Measurements from ENCODE around the gene SEZ6.

Gene SEZ6

DNA sequence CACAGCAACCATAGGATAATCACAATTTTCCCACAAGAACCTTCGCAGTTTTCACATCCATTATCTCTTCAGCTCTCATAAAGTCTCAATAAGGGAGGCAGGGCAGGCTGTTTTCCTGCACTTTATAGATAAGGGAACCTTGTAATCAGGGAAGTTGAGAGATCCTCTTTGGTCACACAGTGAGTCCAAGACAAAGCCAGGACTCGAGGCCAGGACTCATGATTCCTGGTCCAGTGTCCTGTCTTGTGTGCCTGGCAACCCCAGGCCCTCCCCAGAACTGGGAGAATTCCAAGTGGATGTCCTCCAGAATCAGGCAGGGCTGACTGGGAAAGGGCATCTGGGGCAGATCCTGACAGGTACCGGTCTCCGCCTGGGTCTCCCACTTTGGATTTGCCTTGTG is 31.4 kb downstream of the SEZ6 start:
- no peak for DNase-seq (ENCODE audit: low read depth)

DNA sequence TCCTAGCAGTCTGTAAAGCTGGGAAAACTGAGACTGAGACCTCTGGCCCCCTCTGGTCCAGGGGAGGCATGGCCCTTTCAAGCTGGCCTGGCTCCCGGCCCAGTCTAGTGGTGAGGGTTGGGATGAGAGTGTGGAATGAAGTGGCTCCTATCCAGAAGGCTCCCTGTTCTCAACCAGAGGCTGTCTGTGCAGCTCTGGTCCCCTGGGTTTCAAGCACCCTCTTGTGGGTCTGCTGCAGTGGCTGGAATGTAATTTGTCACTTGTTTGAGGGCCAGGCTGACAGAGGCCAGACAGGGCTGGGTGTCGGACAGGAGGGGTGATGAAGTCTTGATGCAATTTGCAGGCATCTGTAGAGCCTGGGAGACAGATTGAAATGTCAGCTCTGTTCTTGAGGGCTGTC is 32.4 kb downstream of the SEZ6 start:
- DNase-seq (ENCODE audit: low read depth) = no peak

DNA sequence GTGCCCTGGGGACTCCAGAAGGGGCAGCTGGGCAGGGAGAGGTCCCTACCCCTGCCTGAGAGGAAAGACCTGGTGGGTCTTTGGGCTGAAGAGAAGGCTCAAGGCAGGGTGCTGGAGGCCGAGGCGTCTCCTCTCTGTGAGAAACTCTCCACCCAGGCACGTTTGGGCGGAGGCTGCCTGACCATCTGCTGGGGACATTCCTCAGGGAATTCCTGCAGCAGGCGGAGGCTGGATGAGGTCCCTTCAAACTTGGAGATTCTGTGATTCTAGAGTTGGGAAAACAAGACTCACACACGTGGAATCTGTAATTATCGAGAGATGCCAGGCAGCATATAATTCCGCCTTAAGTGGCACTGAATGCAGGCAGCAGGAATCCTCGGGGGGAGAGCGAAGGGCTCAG is 33.4 kb downstream of the SEZ6 start:
- DNase-seq (ENCODE audit: low read depth) = no peak

DNA sequence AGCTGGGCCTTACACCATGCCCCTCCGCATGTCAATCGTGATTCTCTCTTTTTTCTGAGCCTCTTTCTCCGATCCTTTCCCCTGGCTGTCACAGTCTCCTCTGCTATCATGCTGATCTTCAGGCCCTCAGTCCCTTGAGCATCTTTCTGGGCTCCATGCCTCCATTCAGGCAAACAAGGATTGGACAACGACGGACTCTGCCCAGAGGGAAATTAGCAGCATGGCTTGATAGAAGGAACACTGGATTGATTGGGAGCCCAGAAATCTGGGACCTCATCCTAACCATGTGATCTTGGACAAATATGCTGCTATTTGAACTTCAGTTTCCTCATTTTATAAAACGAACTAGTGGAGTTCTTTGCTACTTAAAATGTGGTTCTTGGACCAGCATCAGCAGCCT is 35.0 kb downstream of the SEZ6 start:
- DNase-seq (ENCODE audit: low read depth) = no peak

DNA sequence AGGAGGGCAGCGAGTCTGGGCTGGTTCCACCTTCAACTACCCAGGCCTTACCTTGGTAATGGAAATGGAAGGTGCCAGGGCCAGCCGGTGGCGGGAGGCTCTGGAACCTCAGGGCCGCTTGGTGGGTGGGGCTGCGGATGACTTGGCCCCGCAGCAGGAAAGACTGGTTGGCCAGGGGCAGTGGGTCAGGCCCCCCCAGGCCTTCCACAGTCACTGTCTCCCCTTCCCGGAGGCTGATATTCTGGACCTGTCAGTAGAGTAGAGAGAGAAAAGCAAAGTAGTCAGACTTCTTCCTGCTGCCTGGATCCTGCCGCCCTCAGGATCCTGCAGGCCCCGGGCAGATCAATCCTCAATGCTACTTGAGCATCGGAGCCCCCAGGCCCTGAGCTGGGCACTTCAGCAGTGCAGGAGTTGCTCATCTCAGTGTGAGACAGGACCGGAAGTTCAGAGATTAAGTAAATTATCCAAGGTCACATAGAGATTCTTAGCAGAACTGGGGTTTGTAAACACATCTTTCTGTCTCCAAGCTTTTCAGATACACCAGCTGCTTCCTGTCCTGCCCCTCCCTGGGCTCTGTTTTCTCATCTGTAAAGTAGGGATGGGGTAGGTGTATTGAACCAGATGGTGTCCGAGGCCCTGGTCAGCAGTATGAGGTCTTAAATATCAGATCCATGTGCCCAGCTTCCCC is 36.0 kb downstream of the SEZ6 start:
- DNase-seq (ENCODE audit: low read depth) = no peak

DNA sequence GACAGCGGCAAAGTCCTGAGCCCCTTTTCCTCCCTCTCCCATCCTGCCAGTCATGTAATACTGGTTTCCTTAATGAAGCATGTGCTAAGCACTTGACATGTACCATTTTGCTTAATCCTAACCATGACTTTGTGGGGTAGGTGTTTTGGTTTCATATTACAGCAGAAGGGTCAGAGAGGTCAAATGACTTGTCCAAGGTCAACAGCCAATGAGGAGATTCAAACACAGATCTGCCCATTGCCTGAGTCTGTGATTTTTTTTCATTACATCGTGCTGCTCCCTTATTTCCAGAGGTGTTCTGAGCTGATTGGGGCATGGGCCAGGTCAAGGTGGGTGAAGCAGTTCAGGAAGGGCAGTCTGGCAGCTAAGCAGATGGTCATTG is 36.9 kb downstream of the SEZ6 start:
- DNase-seq (ENCODE audit: low read depth) = no peak

DNA sequence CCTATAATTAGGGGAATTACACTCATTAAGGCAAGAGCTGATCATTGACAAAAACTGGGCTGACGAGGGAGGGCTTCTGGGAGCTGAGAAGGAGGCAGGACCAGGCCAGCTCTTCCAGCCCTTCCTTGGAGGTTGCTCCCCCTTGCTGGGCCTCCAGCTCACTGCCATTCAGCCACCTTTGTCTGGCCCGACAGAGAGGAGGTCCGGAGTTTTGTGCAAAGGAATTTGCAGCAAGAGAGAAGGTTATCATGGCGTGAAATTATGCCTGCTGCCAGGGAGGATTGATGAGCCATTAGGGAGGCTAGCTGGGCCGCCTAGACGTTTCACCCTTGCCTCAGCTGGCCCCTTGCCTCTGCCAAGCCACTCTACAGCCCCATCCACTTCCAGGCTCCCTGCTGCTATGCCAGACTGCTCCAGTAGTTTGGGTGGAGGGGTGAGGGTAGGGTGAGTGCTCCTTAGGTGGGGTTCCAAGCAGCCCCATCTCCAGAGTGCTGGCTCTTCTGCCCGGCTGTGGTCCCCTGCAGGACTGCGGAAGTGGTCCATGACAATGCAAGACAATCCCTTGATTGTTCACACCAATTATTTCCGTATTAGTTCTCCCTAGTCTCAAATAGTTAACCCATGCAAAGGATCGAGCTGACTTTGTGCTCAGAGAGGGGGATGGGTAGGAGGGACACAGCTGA is 37.5 kb downstream of the SEZ6 start:
- DNase-seq (ENCODE audit: low read depth) = no peak

DNA sequence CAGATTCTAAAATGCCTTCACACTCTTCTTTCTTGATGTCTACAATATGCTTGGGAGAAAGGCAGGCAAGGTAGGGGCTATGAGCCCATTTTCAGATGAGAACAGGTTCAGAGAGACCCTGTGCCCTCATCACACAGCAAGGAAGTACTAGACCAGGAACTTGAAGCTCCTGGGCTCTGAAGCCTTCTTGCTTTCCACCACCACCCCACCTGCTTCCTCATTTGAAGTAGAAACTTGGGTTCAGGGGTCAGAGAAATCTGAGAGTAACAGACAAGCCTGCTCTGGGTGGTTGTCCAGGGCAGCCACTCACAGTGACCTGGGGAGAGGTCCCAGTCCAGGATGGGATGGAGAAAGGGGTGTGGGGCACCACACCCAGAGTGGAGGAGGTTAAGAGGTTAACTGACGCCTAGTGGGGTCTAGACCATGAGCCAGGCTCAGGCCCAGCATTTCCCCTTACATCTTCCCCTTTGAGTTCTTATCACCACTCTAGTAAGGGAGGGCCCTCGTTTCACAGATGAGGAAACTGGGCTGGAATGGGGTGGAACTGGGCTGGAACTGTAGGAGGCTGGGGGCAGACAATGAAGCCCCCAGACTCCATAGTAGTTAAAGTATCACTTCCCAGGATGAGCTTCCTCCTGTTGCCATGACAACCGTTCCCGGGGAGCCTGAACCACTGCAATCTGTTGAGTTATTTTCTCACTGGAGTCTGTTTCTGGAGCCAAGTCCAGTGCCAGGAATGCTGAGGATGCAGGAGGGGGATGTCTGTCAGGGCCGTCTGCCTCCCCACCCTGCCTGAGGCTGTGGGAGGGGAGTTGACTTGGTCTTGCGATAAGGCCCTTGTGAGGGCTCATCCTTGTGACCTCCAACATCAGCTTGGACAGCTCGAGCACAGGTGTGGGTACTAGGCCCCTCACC is 38.4 kb downstream of the SEZ6 start:
- no peak for DNase-seq (ENCODE audit: low read depth)

DNA sequence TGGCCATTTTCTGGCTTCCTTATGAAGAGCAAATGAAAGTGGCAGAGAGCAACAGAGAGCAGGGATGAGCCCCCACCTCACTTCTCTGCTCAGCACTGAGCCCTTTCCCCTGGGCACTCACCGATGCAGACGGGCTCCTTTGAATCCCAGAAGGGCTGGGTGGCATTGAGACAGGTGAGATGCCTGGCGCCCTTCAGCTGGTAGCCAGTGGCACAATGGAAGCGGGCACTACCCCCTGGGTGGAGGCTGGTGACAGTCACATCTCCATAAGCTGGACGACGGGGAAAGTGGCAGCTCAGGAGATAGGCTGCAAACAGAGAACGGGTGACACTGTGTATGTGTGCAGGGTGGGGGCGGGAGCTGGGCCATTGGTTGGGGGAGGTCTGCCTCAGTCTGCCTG is 42.0 kb downstream of the SEZ6 start:
- DNase-seq (ENCODE audit: low read depth) = no peak

DNA sequence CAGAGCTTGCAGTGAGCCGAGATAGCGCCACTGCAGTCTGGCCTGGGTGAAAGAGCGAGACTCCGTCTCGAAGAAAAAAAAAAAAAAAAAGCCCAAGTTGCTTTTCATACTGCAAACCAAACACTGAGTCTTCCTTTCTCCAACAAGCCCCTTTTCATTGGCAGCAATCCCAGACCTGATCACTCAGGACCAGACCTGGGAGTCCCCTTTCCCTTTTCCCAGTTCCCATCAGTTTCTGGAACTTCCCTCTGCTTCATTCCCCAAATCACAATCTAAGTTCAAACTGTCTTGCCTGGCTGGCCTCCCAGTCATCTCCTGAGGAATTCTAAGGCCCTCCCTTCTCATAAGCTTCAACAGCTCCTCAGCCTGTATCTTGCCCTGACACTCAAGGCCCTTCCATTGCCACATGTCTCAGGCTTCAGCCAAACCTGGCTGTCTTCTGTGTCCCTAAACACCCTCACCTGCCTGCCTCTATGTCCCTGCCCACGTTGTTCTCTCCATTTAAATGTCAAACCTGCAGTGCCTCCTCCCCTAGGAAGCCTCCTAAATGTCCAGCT is 42.7 kb downstream of the SEZ6 start:
- no peak for DNase-seq (ENCODE audit: low read depth)

DNA sequence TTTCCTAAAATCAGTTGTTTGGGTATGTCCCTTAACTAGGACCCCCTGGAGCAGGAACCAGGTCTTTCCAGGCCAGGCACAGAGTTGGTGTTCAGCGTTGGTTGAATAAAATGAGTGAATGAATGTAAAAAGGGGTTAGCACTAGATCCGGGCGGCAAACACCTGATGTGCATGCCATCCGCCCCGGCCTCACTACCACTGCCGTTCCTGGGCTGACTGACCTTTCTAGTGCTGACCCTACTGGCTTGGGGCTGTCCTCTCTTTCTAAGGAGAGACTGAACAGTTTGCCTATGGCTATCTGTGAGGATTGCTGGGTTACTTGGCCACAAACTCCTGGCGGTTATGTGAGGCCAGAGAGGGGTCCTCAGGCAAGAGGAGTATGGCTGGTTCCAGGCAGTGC is 44.4 kb downstream of the SEZ6 start:
- DNase-seq (ENCODE audit: low read depth) = no peak

DNA sequence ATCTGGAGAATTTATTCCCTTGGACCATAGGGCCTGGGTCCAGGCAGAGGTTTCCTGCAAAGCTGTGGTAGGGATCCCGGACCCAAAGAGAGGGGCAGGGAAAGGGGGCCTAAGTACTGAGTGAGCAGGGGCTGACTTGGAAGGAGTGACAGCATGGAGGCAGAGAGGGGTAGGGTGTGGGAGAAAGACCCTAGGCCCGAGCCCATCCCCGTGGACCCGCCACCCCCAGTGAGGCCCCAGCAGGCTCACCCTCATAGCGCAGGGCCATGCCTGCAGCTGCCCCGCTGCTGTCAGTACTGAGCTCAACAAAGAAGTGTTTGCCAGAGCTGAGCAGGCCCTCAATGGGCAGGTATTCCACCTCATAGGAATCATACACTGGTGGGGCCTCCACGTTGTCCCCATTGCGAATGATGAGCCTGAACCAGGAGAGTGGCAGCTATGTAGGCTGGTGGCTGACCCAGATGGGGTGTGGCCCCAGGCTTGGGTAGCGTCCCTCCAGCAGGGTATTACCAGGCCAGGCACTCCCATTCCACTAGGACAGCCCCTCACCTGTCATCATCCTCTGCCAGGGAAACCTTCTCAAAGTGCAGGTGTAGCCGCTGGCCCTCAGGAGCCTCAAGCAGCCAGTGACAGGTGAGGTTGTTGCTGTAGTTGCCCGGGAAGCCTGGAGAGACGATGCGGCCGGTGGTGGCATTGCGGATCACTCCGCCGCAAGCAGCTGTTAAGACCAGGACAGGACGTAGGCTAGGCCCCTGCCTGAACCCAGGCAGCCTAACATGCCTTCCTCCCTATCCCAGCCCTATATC is 45.4 kb downstream of the SEZ6 start:
- no peak for DNase-seq (ENCODE audit: low read depth)

DNA sequence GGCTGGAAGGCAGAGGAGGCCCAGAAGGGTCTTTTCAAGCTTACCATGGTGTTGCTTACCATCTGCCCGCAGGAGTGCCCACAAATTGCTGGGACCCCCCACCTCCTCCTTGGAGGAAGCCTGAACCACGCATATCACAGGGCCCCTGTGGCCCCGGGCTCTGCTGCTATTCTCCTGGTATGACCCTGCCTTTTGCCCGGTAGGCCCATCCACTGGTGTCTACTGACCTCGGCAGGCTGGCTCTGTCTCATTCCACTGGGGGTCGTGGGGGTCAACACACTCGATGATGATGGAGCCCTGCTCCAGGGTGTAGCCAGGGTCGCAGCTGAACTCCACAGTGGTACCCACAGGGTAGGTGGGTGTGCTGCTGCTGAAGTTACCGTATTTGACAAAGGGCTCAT is 46.4 kb downstream of the SEZ6 start:
- DNase-seq (ENCODE audit: low read depth) = no peak

DNA sequence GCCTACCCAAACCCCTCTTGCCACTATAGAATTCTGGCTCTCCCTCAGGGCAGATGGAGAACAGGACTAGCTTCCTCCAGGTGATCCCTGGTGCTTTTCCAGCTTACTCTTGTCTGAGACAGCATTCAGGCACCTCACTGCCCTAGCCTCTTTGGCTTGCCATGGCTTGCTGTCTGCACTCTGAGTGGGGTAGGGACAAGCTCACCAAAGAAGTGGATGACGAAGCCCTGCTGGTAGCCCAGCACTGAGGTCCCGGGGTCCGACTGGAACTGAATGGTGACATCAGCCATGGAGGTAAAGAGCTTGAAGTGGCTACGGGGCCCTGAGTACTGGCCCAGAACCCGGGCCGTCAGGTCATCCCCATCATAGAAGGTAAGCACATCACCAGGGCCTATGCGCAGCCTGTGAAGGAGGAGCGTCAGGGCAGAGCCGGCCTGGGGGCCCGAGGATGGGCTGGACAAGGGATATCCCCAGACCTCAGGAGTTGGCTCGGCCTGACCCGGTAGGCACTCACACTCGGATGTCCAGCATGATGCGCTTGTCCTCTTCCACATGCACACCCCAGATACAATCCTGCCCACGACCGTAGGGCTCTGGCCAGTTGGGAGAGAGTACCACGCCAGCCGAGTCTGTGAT is 46.9 kb downstream of the SEZ6 start:
- DNase-seq (ENCODE audit: low read depth) = no peak

DNA sequence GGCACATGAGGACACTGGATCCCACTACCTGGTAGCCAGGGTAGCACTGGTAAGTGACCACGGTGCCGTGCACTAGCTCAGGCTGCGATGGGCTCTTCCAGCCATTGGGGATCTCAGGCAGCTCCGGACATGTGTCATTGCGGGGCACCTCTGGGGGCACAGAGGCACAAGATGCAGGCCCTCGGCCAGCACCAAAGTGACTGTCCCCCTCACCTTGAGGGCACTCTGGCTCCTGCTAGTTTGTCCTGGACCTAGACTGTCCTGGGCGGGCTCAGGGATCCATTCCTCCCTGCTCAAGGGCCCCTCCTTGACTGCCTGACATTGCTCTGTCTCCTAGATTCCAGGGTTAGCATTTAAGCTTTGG is 47.9 kb downstream of the SEZ6 start:
- DNase-seq (ENCODE audit: low read depth) = no peak

DNA sequence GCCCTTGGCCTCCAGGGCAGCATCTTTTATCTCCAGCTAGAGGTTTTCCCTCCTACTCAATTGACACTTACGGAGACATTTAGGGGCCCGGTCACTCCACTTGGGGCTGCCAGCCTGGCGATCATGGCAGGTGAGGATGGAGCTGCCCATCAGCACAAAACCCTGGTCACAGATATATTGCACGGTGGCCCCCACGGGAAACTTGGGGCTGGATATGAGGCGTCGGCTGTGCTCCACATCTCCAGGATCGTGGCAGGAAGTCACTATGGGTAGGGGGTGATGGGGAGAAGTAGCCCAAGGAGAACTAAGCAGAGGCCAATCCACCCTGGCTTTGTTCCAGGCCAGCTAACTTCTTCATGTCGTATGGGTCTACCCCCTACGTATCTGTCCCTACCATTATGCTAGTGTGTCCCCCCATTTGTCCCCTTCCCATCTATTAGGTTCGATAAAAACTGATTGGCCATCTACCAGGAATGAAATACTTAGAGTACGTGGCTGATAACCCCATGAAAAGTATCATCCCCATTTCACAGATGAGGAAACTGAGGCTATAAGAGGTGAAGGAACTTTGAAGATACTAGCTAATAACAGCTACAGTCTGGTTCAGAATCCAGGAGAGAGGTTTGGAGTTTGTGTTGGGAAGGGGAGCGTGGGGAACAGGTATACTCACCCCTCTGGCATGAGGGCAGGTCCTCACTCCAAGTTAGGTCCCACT is 48.4 kb downstream of the SEZ6 start:
- no peak for DNase-seq (ENCODE audit: low read depth)

DNA sequence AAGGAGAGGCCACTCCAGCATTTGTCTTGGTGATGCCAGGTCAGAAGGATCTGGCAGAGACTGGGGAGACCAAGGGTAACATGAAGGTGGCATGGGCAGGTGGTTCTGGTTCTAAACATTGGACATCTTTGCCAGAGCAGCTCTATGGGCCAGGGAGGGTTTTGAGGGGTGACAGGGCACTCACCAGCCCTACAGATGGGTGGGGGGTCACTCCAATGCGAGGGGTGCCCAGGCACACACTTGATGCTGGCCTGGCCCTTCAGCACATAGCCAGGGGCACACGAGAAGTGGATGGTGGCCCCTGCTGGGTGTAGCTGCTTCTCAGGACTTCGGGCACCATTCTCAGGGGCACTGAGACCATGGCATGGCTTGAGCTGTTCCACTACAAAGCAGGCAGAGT is 49.0 kb downstream of the SEZ6 start:
- DNase-seq (ENCODE audit: low read depth) = no peak

DNA sequence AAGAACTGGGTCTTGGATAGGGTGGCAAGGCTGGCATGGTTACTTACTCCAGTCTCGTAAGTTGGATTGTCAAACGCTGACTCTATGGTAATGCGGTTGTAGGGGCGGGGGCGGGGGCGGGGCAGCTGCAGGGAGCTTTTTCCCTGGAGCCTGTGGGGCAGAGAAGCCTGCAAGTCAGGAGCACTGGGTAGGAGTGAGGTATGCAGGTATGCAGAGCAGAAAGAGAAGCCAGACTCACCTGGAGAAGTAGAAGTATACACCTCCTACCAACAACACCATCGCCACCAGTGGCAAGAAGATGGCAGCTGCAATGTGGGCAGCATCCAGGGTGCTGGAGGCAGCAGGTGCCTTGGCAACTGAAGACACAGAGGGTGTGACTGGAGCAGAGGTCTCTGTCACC is 49.7 kb downstream of the SEZ6 start:
- DNase-seq (ENCODE audit: low read depth) = no peak

DNA sequence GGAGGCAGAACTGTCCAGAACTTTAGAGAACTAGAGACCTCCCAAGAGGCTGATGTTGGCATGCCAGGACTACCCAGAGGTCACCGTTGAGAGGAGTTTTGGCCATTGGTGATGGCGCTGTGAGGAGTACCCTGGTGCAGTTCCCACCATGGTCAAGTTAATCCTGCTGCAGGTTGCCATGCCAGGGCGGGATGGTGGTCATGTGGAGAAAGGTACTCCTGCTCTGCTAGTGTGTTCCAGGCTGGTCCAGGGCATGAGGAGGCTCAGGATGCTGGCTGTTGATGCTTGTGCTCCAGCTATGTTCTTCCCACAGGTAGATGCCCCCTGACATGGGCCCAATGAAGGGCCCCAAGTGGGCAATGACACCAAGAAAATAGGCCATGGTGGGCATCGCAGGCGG is 50.4 kb downstream of the SEZ6 start:
- DNase-seq (ENCODE audit: low read depth) = no peak

DNA sequence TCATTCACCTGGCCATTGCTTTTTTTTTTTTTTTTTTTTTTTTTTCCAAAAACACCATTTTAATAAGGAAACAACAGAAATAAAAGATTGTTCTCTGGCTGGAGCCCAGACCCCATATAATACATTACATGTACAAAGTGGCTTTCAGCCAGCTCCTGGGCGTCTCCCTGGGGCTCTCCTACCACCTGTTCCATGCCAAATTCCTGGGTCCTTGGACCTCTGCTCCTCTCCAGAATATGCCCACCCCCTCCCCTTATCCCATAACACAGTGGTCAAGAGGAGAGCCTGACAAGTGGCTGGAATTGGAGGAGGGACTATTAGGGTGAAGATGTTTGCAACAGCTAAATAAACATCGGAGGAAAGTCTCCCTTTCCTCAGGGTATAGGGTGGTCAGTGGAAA is 50.9 kb downstream of the SEZ6 start:
- no peak for DNase-seq (ENCODE audit: low read depth)

Data from stimulated activated CD8-positive, alpha-beta memory T cell treated with anti-CD3 and anti-CD28 coated beads, Interleukin-15, amount 100 ng/mL, for 1 hour (primary cell).